NCI-H1105 (cell line): ENCODE data around the gene PAQR9.

ENCODE experiments used
- DNase-seq: peaks from one replicate; lab custom pipeline; 2025; lab: John Stamatoyannopoulos, UW

The PAQR9 gene

GRCh38 chr3:142982038-142982773, 18.7 kb upstream of the PAQR9 start:
- DNase-seq: no peak

GRCh38 chr3:142981108-142981507, 17.6 kb upstream of the PAQR9 start:
- DNase-seq: no peak

GRCh38 chr3:142977399-142977728, 13.9 kb upstream of the PAQR9 start:
- DNase-seq: no peak

- no peak for DNase-seq
Measured at GRCh38 chr3:142976621-142977398, 13.3 kb upstream of the PAQR9 start.

GRCh38 chr3:142975316-142975995, 12.0 kb upstream of the PAQR9 start:
- no peak for DNase-seq

- DNase-seq: no peak
Measured at GRCh38 chr3:142973217-142974009, 9.9 kb upstream of the PAQR9 start.

GRCh38 chr3:142972092-142972753, 8.7 kb upstream of the PAQR9 start:
- no peak for DNase-seq

- no peak for DNase-seq
Measured at GRCh38 chr3:142971431-142971830, 8.0 kb upstream of the PAQR9 start.

- no peak for DNase-seq
Measured at GRCh38 chr3:142968319-142969025, 5.0 kb upstream of the PAQR9 start.

GRCh38 chr3:142966808-142967207, 3.3 kb upstream of the PAQR9 start:
- DNase-seq: no peak

- DNase-seq: no peak
Measured at GRCh38 chr3:142965581-142965980, 2.1 kb upstream of the PAQR9 start.

- DNase-seq: peak; percentile 62
Measured at GRCh38 chr3:142963234-142963515, 299 bp downstream of the PAQR9 start.

- no peak for DNase-seq
Measured at GRCh38 chr3:142962520-142963233, 797 bp downstream of the PAQR9 start.

- DNase-seq: no peak
Measured at GRCh38 chr3:142962175-142962519, 1.3 kb downstream of the PAQR9 start.

- DNase-seq: no peak
Measured at GRCh38 chr3:142961539-142961938, 1.9 kb downstream of the PAQR9 start.

GRCh38 chr3:142960322-142960850, 3.1 kb downstream of the PAQR9 start:
- DNase-seq: no peak

- DNase-seq: no peak
Measured at GRCh38 chr3:142958707-142959106, 4.8 kb downstream of the PAQR9 start.

- no peak for DNase-seq
Measured at GRCh38 chr3:142953443-142953842, 10.0 kb downstream of the PAQR9 start.

GRCh38 chr3:142952272-142953193, 10.9 kb downstream of the PAQR9 start:
- no peak for DNase-seq
